PFSK-1 (cell line): ENCODE data around the gene IMPG2.

Experiments used
- FOXP2 ChIP-seq: optimal IDR thresholded peaks from 2 replicates; pipeline ENCODE3; 2011; ENCODE audit warnings: borderline replicate concordance, control low read depth, inconsistent platforms; ENCODE audit not compliant: insufficient read depth; ENCODE audit errors: extremely low read length, extremely low read depth
- POLR2AphosphoS5 ChIP-seq: IDR thresholded peaks from 2 replicates; pipeline ENCODE4 v1.6.1; 2012; ENCODE audit warnings: low read depth, mild to moderate bottlenecking, control low read depth, low read length, moderate library complexity
- SIN3A ChIP-seq: IDR thresholded peaks from 2 replicates; pipeline ENCODE4 v1.6.1; 2012; ENCODE audit warnings: mild to moderate bottlenecking, low read length, moderate library complexity, borderline replicate concordance; ENCODE audit not compliant: insufficient read depth
- TAF1 ChIP-seq: IDR thresholded peaks from 2 replicates; pipeline ENCODE4 v1.6.1; 2012; ENCODE audit warnings: low read length, control low read depth, borderline replicate concordance; ENCODE audit not compliant: insufficient read depth
- TF ChIP-seq, protein P1 (sequence below), 2 experiments: IDR thresholded peaks; 2 replicates each; pipeline versions ENCODE4 v1.6.1 to v1.8.0; 2011 to 2012; ENCODE audit warnings: low read depth in 2 of 2, low read length in 2 of 2, control low read depth in 1 of 2, inconsistent platforms in 1 of 2, mild to moderate bottlenecking in 1 of 2, moderate library complexity in 1 of 2; ENCODE audit not compliant: insufficient read depth in 1 of 2

The IMPG2 gene

DNA sequence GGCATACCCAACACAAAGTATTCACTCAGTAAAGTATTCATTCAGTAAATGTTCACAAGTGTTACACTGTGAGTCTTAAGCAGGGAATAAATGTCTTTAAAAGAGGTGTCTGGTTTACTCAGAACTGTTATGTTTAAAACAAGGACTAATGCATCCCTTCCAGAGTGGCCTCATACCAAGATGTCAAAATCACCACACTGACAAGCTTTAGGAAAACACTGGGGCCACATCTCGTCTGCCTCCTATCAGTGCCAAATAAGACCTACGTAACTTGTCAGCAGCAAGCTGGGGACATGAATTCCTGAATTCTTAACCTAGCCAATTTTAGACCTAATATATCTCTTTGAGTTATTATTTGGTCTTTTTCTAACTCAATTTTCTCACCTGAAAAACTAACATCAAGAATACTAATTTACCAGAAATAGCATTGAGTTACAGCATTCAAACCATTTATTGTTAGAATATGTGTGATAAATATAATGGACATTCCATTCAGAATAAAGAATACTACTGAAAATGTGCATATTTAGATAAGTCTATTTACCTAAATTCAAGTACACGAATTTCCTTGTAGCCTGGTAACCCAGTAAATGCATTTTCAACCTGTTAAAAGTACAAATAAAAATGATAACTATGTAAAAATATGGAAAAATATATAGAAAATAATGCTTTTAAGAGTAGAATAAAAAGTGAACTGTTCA is 51.3 kb downstream of the IMPG2 start:
- TF ChIP-seq FOXP2 (no peak), POLR2AphosphoS5 (no peak), SIN3A (no peak), TAF1 (no peak)
- TF ChIP-seq, protein P1, sequence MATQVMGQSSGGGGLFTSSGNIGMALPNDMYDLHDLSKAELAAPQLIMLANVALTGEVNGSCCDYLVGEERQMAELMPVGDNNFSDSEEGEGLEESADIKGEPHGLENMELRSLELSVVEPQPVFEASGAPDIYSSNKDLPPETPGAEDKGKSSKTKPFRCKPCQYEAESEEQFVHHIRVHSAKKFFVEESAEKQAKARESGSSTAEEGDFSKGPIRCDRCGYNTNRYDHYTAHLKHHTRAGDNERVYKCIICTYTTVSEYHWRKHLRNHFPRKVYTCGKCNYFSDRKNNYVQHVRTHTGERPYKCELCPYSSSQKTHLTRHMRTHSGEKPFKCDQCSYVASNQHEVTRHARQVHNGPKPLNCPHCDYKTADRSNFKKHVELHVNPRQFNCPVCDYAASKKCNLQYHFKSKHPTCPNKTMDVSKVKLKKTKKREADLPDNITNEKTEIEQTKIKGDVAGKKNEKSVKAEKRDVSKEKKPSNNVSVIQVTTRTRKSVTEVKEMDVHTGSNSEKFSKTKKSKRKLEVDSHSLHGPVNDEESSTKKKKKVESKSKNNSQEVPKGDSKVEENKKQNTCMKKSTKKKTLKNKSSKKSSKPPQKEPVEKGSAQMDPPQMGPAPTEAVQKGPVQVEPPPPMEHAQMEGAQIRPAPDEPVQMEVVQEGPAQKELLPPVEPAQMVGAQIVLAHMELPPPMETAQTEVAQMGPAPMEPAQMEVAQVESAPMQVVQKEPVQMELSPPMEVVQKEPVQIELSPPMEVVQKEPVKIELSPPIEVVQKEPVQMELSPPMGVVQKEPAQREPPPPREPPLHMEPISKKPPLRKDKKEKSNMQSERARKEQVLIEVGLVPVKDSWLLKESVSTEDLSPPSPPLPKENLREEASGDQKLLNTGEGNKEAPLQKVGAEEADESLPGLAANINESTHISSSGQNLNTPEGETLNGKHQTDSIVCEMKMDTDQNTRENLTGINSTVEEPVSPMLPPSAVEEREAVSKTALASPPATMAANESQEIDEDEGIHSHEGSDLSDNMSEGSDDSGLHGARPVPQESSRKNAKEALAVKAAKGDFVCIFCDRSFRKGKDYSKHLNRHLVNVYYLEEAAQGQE (IDR thresholded peaks at IDR 0.05; ENCODE audit: insufficient read depth in 1 of 2, low read depth in 2 of 2, low read length in 2 of 2): no peak

DNA sequence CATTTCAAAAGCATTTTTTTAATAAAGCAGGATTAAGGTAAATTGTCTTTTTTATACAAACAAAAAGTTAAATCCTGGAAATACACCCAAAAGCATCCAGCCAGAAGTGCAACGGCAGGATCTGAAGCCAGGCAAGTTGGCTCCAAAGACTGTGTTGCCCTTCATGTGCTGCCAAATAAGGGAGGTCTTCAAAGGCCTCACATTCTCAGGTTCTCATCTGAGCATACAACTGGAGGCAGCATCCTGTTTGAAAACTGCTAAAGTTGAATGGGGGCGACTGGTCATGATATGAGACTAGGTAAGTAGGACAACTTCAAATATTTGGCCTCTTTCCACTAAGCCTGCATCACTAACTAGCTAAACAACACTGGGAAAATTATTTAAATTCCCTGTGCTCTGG is 52.2 kb downstream of the IMPG2 start:
- TF ChIP-seq, protein P1 (IDR thresholded peaks at IDR 0.05; ENCODE audit: insufficient read depth in 1 of 2, low read depth in 2 of 2, low read length in 2 of 2): no peak
- no peak for TF ChIP-seq SIN3A
- TF ChIP-seq TAF1: no peak
- TF ChIP-seq FOXP2: no peak
- TF ChIP-seq POLR2AphosphoS5: no peak

DNA sequence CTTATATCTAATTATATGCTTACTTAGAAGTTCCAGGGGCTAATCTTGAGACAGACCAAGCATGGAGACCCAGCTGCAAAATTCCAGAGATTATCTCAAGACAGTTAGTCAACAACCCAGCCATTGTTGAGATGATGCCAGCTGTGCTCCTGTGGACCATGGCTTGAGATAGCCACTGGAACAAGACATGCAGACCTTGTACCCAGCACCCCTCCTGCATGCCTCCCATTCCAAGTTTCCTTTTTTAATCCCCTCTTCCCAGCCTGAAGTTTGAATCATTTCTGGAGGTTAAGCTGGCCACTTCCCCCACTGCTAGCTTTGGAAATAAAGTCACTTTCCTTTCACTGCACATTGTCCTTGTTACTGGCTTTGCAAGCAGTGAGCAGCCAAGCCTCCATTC is 53.8 kb downstream of the IMPG2 start:
- TF ChIP-seq, protein P1 (IDR thresholded peaks at IDR 0.05; ENCODE audit: insufficient read depth in 1 of 2, low read depth in 2 of 2, low read length in 2 of 2): no peak
- TF ChIP-seq POLR2AphosphoS5 (no peak), TAF1 (no peak), FOXP2 (no peak), SIN3A (no peak)

DNA sequence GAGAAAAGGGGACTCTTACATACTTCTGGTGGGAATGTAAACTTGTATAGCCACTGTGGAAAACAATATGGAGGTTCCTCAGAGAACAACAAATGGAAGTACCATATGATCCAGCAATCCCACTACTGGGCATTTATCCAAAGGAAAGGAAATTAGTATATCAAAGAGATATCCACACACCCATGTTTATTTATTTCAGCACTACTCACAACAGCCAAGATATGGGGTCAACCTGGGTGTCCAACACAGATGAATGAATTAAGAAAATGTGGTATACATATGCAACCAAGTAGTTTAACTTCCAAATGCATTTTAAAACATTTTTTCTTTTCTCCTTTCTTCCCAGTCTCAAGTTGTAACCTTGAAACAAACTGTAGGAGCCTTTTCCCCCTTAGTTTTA is 54.3 kb downstream of the IMPG2 start:
- TF ChIP-seq POLR2AphosphoS5: no peak

DNA sequence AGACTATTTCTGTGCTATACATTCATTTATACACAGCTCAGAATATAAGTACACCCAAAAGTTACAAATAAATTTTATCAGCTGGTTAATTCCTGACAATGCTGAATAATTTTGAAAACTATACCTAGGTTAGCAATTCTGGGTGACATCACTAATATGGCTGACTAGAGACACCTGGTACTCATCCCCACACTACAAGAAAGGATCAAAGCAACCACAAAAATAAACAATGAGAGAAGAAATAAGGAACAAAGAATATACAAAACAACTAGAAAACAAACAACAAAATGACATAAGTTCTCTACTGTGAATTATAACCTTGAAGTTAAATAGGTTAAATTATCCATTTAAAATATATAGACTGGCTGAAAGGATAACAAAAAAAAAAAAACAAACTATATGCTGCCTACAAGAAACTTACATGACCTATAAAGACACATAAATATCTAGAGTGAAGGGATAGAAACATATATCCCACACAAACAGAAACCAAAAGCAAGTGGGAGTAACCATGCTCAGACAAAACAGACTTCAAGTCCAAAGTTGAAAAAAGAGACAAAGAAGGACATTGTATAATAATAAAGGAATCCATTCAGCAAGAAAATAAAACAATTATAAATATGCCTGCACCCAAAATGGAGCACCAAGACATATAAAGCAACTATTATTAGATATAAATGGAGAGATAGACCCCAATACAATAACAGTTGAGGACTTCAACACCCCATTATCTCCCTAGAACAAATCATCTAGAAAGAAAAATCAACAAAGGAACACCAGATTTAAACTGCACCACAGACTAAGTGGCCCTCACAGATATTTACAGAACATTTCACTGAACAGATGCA is 57.8 kb downstream of the IMPG2 start:
- TF ChIP-seq, protein P1 (IDR thresholded peaks at IDR 0.05; ENCODE audit: insufficient read depth in 1 of 2, low read depth in 2 of 2, low read length in 2 of 2): no peak
- TF ChIP-seq TAF1: no peak
- TF ChIP-seq SIN3A: no peak
- TF ChIP-seq POLR2AphosphoS5: no peak
- TF ChIP-seq FOXP2: no peak
